Left hindlimb (tissue), 1 donor: ENCODE data around the gene NDUFS3.

Experiments
- DNase-seq: peaks from one replicate; pipeline ENCODE4 v3.0.0-alpha.2; 2018

Gene NDUFS3

GRCh38 chr11:47592251-47592650 lies 13.4 kb downstream of the NDUFS3 start:
- no peak for DNase-seq

GRCh38 chr11:47592970-47593369 lies 14.1 kb downstream of the NDUFS3 start:
- DNase-seq: no peak

- no peak for DNase-seq
Measured at GRCh38 chr11:47593492-47593933, 14.6 kb downstream of the NDUFS3 start.

GRCh38 chr11:47593934-47594855 lies 15.3 kb downstream of the NDUFS3 start, which contains the start of gene C1QTNF4:
Gene C1QTNF4 (minus strand): TSS chr11:47594411. CDS start chr11:47590810, 3,601 bp downstream.
- no peak for DNase-seq

GRCh38 chr11:47595029-47595428 lies 16.2 kb downstream of the NDUFS3 start:
- no peak for DNase-seq

- no peak for DNase-seq
Measured at GRCh38 chr11:47595967-47596366, 17.1 kb downstream of the NDUFS3 start.

- no peak for DNase-seq
Measured at GRCh38 chr11:47599902-47600301, 21.0 kb downstream of the NDUFS3 start.

- DNase-seq: no peak
Measured at GRCh38 chr11:47603295-47603694, 24.4 kb downstream of the NDUFS3 start.

GRCh38 chr11:47605921-47606320 lies 27.0 kb downstream of the NDUFS3 start:
- no peak for DNase-seq

- no peak for DNase-seq
Measured at GRCh38 chr11:47606731-47607130, 27.9 kb downstream of the NDUFS3 start.

GRCh38 chr11:47607380-47607779 lies 28.5 kb downstream of the NDUFS3 start:
- peak; percentile 55 for DNase-seq

GRCh38 chr11:47609675-47610074 lies 30.8 kb downstream of the NDUFS3 start:
- DNase-seq: no peak

GRCh38 chr11:47611348-47611794 lies 32.5 kb downstream of the NDUFS3 start:
- DNase-seq: no peak

- DNase-seq: no peak
Measured at GRCh38 chr11:47615249-47615648, 36.4 kb downstream of the NDUFS3 start.

- peak; percentile 70 for DNase-seq
Measured at GRCh38 chr11:47616726-47617416, 38.0 kb downstream of the NDUFS3 start.

- no peak for DNase-seq
Measured at GRCh38 chr11:47617417-47617809, 38.5 kb downstream of the NDUFS3 start.

- no peak for DNase-seq
Measured at GRCh38 chr11:47620836-47621378, 42.0 kb downstream of the NDUFS3 start.

- no peak for DNase-seq
Measured at GRCh38 chr11:47626234-47626633, 47.4 kb downstream of the NDUFS3 start.

- DNase-seq: no peak
Measured at GRCh38 chr11:47628026-47628425, 49.2 kb downstream of the NDUFS3 start.

GRCh38 chr11:47631473-47631872 lies 52.6 kb downstream of the NDUFS3 start:
- DNase-seq: no peak
